Measurements from ENCODE around the gene LTBP1. TPM values are rescaled to one million over a fixed set of nuclear protein-coding genes. Genes with fewer than 3 reads are reported as not detected.

LTBP1 gene
- total and polyA plus RNA-seq, 2 experiments from 2014 or later, result 15.7 to 49.8 TPM

GRCh38 chr2:33214436-33214835, 267.7 kb downstream of the LTBP1 start:
- no peak for ATAC-seq
- H3K79me2 ChIP-seq (replicated peaks; ENCODE audit: insufficient read depth), result no peaks in the 10 kb centered on the region
- H3K36me3 ChIP-seq (ENCODE audit: insufficient read depth), result no peaks in the 10 kb centered on the region
- H3K9me2 ChIP-seq (ENCODE audit: insufficient read depth), result no peaks in the 10 kb centered on the region
- H2AFZ ChIP-seq, result no peak overlapping the region
- Mint-ChIP-seq H3K9me3 (no peaks in the 10 kb centered on the region), H3K4me3 (no peak overlapping the region), H3K36me3 (ENCODE audit: low read depth) (no peaks in the 10 kb centered on the region), H3K27me3 (ENCODE audit: insufficient read depth, low read depth, poor library complexity) (no peaks in the 10 kb centered on the region), H3K4me1 (peaks cover 17% of the 10 kb centered on the region), H3K27ac (0 out of 2 replicates have a peak overlapping the region, but pooled peaks have one; percentile 15)
- DNase-seq (ENCODE audit: low spot score), result no peak
- no peaks in the 10 kb centered on the region for H4K20me1 ChIP-seq (replicated peaks; ENCODE audit: insufficient read depth)
- peaks cover 13% of the 10 kb centered on the region; the same call in 1 of the 2 replicates for H3K4me1 ChIP-seq (ENCODE audit: insufficient read depth)
- no peak overlapping the region for H3K4me2 ChIP-seq
- TF ChIP-seq EZH2 (IDR thresholded peaks at IDR 0.05; ENCODE audit: low read depth, unreplicated experiment) (no peak), ZNF331 (CRISPR knock-in tag; IDR thresholded peaks at IDR 0.05; ENCODE audit: low read depth) (no peak), ZNF114 (CRISPR knock-in tag; IDR thresholded peaks at IDR 0.05) (no peak), CTCF (conservative IDR thresholded peaks at IDR 0.05; ENCODE audit: low read depth in 2 of 2) (no peak), ETS1 (IDR thresholded peaks at IDR 0.05) (no peak), EZH2phosphoT487 (IDR thresholded peaks at IDR 0.05; ENCODE audit: unreplicated experiment) (no peak)
- H3F3A ChIP-seq (replicated peaks; ENCODE audit: low read depth), result no peaks in the 10 kb centered on the region
- H3K27ac ChIP-seq (ENCODE audit: low read depth), result no peak overlapping the region
- H3K4me3 ChIP-seq, result no peak overlapping the region
- no peaks in the 10 kb centered on the region for H3K27me3 ChIP-seq (ENCODE audit: insufficient read depth)

GRCh38 chr2:33214857-33215256, 268.1 kb downstream of the LTBP1 start:
- H3K4me1 ChIP-seq (ENCODE audit: insufficient read depth), result peaks cover 16% of the 10 kb centered on the region; the same call in 1 of the 2 replicates
- no peaks in the 10 kb centered on the region for H3K36me3 Mint-ChIP-seq (ENCODE audit: low read depth)
- H3K4me3 ChIP-seq, result no peak overlapping the region
- no peaks in the 10 kb centered on the region for H3K36me3 ChIP-seq (ENCODE audit: insufficient read depth)
- no peak overlapping the region for H2AFZ ChIP-seq
- H3K27me3 ChIP-seq (ENCODE audit: insufficient read depth), result no peaks in the 10 kb centered on the region
- ATAC-seq (no peak), DNase-seq (ENCODE audit: low spot score) (no peak)
- H3K27ac Mint-ChIP-seq, result no peak overlapping the region
- no peaks in the 10 kb centered on the region for H3F3A ChIP-seq (replicated peaks; ENCODE audit: low read depth)
- no peak overlapping the region for H3K4me2 ChIP-seq
- H3K79me2 ChIP-seq (replicated peaks; ENCODE audit: insufficient read depth), result no peaks in the 10 kb centered on the region
- H3K27ac ChIP-seq (ENCODE audit: low read depth), result no peak overlapping the region
- no peaks in the 10 kb centered on the region for H3K27me3 Mint-ChIP-seq (ENCODE audit: insufficient read depth, low read depth, poor library complexity)
- H4K20me1 ChIP-seq (replicated peaks; ENCODE audit: insufficient read depth), result no peaks in the 10 kb centered on the region
- H3K9me3 Mint-ChIP-seq, result no peaks in the 10 kb centered on the region
- no peak overlapping the region for H3K4me3 Mint-ChIP-seq
- peaks cover 21% of the 10 kb centered on the region for H3K4me1 Mint-ChIP-seq
- H3K9me2 ChIP-seq (ENCODE audit: insufficient read depth), result no peaks in the 10 kb centered on the region
- TF ChIP-seq NANOG (IDR thresholded peaks at IDR 0.05; ENCODE audit: borderline replicate concordance), result no peak
- no peak for TF ChIP-seq JUNB (IDR thresholded peaks at IDR 0.05; ENCODE audit: unreplicated experiment)
- TF ChIP-seq EZH2phosphoT487 (IDR thresholded peaks at IDR 0.05; ENCODE audit: unreplicated experiment), result no peak
- TF ChIP-seq POLR2AphosphoS5 (IDR thresholded peaks at IDR 0.05; ENCODE audit: low read depth), result no peak
- no peak for TF ChIP-seq CTCF (conservative IDR thresholded peaks at IDR 0.05; ENCODE audit: low read depth in 2 of 2)
- TF ChIP-seq ZNF114 (CRISPR knock-in tag; IDR thresholded peaks at IDR 0.05), result no peak
- TF ChIP-seq ZNF331 (CRISPR knock-in tag; IDR thresholded peaks at IDR 0.05; ENCODE audit: low read depth), result no peak
- no peak for TF ChIP-seq EZH2 (IDR thresholded peaks at IDR 0.05; ENCODE audit: low read depth, unreplicated experiment)
- TF ChIP-seq STAT1 (IDR thresholded peaks at IDR 0.05; ENCODE audit: unreplicated experiment), result no peak
- no peak for TF ChIP-seq CREB1 (CRISPR knock-in tag; IDR thresholded peaks at IDR 0.05; ENCODE audit: low read depth)
- TF ChIP-seq ETS1 (IDR thresholded peaks at IDR 0.05), result no peak

Measured in GM23338 (cell line).